Measurements from ENCODE around the gene CCDC17.

CCDC17 gene

DNA sequence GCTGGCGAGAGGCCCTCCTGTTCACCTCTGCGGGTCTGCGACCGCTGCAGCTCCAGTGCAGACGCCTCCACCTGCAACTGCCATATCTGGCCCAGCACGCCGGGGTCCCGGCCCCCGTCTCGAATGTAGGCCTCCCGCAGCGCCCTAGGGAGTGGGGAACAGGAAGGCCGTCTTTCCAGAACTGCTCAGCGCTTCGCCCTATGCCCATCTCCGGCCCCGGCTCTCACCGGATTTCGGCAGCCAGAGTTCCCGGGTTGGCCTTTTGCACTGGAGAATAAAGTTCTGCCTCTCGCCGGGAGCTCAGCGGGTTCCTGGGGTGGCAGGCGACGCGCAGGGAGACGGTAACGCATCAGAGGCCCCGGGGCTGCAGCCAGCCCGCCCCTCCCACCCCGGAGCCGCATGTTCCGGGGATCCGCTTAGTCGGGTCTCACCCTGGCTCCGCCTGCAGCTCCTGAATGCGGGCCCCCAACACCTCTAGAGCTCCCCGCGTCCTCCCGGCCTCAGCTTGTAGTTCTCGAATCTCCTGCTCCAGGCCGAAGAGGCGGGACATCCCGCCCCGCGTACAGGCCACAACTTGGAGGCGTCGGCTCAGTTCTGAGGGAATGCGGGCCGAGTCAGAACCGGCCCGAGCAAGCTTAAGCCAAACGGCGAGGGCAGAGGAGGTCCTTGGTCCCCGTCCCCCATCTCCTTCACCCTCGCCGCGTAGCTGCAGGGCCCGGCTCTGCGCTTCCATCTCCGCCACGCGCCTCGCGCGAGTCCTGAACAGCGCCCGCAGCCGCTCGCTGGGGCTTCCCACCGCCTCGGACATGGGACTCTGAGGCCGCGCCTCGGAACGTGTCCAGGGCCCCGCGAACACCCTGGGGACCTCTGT lies 1.1 kb downstream of the CCDC17 start:
- TF ChIP-seq, protein P1, sequence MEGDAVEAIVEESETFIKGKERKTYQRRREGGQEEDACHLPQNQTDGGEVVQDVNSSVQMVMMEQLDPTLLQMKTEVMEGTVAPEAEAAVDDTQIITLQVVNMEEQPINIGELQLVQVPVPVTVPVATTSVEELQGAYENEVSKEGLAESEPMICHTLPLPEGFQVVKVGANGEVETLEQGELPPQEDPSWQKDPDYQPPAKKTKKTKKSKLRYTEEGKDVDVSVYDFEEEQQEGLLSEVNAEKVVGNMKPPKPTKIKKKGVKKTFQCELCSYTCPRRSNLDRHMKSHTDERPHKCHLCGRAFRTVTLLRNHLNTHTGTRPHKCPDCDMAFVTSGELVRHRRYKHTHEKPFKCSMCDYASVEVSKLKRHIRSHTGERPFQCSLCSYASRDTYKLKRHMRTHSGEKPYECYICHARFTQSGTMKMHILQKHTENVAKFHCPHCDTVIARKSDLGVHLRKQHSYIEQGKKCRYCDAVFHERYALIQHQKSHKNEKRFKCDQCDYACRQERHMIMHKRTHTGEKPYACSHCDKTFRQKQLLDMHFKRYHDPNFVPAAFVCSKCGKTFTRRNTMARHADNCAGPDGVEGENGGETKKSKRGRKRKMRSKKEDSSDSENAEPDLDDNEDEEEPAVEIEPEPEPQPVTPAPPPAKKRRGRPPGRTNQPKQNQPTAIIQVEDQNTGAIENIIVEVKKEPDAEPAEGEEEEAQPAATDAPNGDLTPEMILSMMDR (conservative IDR thresholded peaks at IDR 0.05; ENCODE audit: low read length): no peak
- no peak overlapping the region for H3K4me3 ChIP-seq (ENCODE audit: low read length)
- peak; percentile 8 for DNase-seq (ENCODE audit: low read depth)

DNA sequence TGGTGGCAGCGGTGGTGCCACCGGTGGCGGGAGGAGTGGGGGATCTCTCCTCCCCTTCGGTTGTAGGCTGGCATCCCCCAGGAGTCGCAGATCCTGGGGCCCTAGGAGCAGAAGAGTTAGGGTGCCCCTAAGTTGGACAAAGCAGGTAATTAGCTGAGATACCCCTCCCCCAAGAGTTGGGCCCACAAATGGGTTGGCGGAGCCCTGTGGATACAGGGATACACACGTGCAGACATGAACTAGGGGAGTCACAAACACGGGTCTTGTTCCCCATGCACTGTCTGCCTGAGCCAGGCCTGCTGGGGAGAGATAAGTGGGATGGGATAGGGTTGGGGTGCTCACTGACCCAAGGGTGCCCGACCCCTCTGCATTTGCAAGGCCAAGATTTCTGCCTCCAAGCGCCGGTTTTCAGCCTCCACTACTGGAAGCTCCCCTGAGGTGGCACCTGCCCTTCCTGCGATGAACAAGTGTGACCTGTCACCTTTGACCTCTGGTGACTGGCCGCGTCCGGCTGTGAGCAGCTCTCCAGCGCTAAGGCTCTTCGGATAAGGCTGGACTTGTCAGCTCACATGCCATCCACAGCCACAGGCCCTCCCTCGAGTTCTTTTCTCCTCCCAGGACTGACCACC lies 1.8 kb downstream of the CCDC17 start:
- H3K4me3 ChIP-seq (ENCODE audit: low read length): no peak overlapping the region
- DNase-seq (ENCODE audit: low read depth): no peak
- TF ChIP-seq, protein P1 (conservative IDR thresholded peaks at IDR 0.05; ENCODE audit: low read length): no peak

DNA sequence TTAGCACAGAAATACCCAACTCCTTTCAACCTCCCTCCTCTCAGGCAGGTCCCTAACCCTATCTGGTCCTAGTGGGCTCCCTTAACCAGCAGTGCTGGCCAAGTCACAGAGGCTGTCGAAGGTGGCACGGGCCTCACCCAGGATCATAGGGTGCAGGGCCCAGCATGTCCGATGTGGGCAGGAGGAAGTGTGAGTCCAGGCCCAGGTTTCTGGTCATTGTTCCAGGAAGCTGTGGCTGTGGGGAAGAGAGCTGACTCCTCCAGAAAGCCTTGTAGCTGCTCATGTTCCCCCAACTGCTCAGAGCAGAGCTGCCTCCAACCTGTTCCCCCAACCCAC lies 2.4 kb downstream of the CCDC17 start:
- TF ChIP-seq, protein P1 (conservative IDR thresholded peaks at IDR 0.05; ENCODE audit: low read length): no peak
- DNase-seq (ENCODE audit: low read depth): no peak
- H3K4me3 ChIP-seq (ENCODE audit: low read length): no peak overlapping the region

DNA sequence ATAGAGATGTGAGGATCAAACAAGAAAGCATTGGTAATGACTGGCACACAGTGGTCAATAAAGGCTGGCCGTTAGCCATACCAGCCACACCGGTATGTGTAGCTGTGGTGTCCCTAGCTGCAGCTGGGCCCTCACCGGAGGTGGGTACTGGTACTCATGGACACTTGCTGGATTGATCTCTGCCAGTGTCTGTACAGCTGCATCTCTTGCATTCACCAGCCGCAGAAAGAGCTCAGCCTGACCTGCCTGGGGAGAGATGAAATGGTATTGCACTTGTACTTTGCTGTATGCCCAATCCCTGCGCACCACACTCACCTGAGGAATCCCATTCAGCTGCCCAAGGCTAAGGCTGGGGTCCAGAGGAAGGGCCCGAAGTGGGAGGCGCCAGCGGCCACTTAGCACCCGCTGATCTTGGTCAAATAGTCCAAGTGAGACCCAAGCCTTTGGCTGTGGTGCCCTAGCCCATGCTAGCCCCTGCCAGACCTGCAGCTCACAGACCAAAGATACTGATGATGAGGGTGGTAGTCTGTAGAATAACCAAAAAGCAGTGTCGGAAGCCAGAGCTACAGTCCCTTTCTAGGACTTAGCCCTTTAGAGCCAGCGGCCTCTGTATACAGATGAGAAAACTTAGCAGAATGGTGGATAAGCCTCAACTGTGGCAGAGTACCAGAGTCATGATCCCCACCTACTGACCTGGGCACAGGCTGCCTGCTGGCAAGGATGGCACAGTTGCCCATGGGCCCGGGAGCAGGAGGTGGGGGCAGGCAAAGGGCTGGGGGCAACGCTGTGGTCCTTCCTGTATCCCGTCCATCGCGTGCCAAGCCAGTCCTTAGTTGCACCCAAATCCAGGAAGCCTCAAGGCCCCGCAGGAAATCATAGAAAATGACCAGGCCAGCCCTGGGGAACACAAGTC lies 3.0 kb downstream of the CCDC17 start:
- no peak for DNase-seq (ENCODE audit: low read depth)
- TF ChIP-seq, protein P1 (conservative IDR thresholded peaks at IDR 0.05; ENCODE audit: low read length): no peak
- no peak overlapping the region for H3K4me3 ChIP-seq (ENCODE audit: low read length)

DNA sequence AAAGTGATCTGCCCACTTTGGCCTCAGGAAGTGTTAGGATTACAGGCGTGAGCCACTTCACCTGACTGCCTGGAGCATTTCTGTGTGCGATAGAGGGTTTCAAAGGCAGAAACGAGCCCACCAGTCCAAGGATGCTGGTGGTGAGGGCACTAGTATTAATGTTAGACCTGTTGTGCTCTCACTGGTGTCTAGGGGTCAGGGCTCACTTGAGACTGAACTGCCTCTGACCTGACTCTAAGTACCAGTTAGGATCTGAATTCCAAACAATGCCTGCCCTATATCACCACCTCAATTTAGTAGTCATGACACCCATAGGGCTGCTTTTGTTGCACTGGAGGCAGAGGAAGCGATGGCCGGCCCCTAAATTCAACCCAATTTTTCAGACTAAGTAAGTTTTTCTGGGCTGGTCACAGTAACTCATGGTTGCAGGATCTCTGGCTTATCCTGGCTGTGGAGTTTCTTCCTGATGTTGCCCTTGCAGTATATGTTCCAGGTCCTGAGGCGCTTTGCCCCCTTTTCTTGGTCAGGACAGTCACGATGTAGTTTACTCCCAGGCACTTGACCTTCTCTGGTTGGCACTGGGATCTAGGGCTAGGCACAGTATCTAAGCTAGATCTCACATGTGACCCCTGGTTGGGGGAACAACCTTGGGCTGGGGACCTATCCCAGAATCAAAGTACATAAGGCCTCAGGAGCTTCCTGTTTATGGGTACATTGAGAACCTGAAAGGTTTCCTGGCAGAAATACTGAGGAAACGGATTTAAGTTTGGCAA lies 4.5 kb downstream of the CCDC17 start:
- TF ChIP-seq, protein P1 (conservative IDR thresholded peaks at IDR 0.05; ENCODE audit: low read length): no peak
- no peak for DNase-seq (ENCODE audit: low read depth)

DNA sequence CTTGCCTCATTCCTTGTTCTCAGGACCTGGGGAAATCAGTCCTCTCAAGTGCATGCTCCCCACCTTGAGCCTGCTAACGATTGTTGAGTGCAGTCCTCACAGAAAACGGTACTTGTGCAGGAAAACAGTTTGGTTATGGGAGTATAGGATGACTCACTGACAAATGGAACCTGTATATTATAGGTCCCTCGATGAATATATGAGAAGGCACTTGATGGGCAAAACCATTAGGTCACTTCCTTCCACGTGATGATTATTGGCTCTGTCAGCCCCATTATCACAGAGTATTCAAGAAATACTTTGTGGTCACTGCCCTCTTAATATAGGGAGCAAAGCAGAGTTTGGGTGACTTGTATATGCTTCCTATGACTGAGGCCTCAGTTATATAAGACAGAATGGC lies 6.2 kb downstream of the CCDC17 start:
- no peak overlapping the region for H3K4me3 ChIP-seq (ENCODE audit: low read length)
- DNase-seq (ENCODE audit: low read depth): no peak
- TF ChIP-seq, protein P1 (conservative IDR thresholded peaks at IDR 0.05; ENCODE audit: low read length): no peak

More for the DNA sequence above, 4.5 kb downstream of the CCDC17 start:
- no peak overlapping the region for H3K4me3 ChIP-seq (ENCODE audit: low read length)

Measured in AG10803 (cell line).